ENCODE data around the gene OSM.

The OSM gene

GRCh38 chr22:30297276-30297990 is 30.8 kb upstream of the OSM start:
- no peak for DNase-seq

GRCh38 chr22:30296833-30297232 is 30.2 kb upstream of the OSM start:
- no peak for DNase-seq

GRCh38 chr22:30296324-30296723 is 29.7 kb upstream of the OSM start:
- DNase-seq: no peak

DNA sequence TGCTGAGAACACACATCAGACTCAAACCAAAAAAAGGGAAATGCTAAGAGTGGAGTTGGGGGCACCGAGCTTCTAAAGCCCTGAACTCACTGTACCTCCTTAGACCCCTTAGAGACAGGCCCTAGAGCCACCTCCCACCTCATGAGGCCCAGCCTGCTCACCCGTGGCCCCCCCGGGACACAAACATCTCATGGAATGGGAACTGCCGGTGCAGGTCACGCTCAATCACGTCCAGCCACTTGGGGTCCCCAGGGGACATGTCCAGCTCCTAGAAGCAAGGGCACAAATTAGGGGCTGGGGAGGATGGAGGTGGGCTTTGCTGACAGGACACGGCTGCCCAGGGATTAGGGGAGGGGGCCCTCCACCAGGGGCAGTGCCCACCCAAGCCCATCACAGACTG is 28.9 kb upstream of the OSM start:
- DNase-seq: no peak

GRCh38 chr22:30294830-30295229 is 28.2 kb upstream of the OSM start:
- DNase-seq: no peak

- no peak for DNase-seq
Observed at GRCh38 chr22:30294066-30294465, 27.4 kb upstream of the OSM start.

DNA sequence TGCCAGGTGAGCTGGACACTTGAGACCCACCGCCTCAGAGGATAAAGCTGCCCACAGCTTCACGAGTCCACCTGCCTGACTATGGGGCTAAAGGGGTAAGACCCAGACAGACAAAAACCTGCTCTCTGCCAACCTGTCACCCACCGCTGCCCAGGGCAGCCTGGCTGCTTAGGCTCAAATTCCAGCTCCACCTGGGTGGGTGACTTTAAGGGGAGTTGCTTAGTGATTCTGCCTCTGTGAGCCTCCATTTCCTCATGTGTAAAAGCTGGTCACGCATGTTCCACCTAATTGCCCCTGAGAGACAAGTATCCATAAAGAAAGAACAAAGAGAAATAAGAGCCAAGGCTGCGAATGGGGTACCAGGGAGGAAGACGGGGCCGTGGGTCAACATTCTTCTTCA is 26.4 kb upstream of the OSM start:
- no peak for DNase-seq

GRCh38 chr22:30292069-30292970 is 25.7 kb upstream of the OSM start:
- no peak for DNase-seq

- DNase-seq: no peak
Observed at GRCh38 chr22:30291058-30291892, 24.6 kb upstream of the OSM start.

- DNase-seq: no peak
Observed at GRCh38 chr22:30290342-30291057, 23.8 kb upstream of the OSM start.

DNA sequence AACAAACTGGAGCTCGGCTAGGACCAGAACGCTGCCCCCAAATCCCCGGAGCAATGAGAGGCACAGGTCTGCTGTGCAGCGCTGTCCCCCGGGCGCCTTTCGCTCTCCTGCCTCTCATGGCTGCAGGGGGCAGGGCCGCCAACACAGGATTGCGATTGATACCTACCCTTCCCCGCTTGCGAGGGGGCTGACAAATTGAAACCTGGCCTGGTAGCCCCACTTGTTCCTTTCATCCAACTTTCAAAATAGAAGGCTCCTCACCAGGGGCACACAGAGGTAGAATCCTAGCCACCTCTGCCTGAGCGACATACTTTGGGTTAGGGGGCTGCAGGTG is 23.3 kb upstream of the OSM start:
- no peak for DNase-seq

DNA sequence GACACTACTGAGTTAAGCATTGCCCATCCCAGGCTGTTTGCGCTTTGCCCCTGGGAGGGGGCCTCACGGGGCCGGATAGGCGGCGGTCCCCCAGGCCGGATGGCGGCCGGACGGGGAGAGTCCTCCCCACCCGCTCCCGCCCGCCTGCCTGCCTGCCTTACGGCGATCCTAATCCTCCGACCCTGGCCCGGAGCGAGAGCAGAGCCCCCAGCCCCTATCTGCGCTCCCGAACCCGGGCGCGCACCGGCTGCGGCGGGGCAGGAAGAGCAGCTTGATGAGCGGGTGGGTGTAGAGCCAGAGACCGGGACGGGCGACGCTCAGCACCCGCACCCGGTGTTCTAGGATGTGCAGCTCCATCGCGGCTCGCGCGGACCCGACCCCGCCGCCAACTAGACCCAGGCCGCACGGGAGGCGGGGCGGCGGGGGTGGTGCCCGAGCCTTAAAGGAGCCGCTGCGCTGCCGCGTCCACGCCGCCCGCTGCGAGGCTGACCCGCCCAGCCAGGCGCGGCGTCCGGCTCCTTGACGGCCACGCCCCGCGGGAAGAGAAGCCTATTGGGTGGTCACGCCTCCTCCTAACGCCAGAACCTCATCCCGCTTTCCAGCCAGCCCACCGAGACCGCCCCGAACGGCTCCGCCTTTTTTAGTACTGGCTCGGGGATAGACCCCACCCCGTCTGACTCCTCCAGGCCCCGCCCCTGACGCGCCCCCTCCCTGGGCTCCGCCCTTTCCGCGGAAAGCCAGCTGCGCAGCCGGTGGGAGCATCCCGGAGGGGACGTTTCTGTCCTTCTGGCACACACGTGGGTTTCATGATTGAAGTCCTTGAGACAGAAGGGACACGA is 22.7 kb upstream of the OSM start, which contains the start of gene CASTOR1:
CASTOR1 (minus strand) TSS at position 365 of the 839 bp plus-strand sequence; CDS start at position 357, 8 bp downstream.
- DNase-seq: no peak

DNA sequence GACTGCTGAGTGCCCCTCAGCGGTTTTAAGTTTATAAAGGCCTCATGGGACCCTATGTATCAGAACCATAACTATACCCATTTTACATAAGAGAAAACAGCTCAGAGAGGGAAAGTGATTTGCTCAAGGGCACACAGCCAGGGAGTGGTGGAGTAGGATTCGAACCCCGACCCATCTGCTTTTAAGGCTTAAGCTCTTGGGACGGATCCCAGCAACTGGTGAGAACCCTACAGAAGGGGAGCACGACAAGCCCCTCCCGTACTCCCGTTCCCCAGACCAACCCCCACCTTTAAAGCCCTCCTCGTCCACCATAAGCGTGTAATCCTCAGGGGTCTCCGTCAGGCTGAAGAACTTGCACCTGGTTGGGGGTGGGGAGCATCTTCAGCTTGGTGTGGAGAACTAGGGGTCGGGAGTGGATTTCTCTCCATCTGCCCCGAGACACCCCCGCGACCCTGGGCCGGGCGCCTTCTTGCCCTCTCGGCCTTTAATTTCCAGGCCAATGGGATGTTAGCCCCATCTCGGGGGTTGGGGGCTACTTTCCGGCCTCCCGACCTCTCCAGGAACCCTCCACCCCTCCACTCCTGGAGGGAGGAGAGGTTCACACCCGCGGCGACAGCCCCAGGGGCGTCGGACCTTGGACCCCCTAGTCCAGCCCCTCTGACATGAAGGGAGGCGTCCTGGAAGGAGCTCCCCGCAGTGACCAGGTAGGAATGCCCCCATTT is 21.9 kb upstream of the OSM start:
- no peak for DNase-seq

DNA sequence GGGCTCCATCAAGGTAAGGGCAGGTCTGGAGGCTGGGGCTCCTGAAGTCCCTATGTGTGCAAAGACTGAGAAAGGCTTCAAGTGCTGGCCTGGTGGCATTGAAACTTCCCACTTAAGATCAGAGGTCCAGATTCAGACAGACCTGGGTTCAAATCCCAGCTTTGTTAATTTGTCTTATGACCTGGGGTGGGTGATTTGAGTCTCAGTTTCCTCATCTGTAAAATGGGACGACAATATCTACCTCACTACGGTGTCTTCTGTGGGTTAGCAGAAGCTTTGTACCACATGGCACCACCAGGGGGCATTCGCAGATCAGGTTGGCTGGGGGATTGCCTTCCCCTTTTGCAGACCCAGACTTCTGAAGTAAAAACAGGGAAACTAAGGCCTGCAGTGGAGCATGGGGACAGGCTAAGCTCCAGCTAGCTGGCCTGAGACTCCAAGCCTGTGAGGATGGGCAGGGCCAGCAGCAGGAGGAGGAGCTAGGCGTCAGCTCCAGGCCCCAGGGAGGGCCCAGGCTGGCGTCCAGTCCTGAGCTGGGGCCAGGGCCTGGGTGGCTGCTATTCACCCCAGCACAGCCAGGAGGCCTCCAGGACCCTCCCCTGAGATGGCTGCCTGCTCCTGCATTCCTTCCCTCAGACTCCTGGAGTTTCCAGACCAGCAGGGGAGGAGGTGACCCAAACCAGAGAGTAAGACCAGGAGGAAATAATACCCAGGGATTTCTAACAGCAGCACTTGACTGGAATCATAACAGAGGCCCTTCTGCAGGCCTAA is 21.2 kb upstream of the OSM start:
- DNase-seq: no peak

DNA sequence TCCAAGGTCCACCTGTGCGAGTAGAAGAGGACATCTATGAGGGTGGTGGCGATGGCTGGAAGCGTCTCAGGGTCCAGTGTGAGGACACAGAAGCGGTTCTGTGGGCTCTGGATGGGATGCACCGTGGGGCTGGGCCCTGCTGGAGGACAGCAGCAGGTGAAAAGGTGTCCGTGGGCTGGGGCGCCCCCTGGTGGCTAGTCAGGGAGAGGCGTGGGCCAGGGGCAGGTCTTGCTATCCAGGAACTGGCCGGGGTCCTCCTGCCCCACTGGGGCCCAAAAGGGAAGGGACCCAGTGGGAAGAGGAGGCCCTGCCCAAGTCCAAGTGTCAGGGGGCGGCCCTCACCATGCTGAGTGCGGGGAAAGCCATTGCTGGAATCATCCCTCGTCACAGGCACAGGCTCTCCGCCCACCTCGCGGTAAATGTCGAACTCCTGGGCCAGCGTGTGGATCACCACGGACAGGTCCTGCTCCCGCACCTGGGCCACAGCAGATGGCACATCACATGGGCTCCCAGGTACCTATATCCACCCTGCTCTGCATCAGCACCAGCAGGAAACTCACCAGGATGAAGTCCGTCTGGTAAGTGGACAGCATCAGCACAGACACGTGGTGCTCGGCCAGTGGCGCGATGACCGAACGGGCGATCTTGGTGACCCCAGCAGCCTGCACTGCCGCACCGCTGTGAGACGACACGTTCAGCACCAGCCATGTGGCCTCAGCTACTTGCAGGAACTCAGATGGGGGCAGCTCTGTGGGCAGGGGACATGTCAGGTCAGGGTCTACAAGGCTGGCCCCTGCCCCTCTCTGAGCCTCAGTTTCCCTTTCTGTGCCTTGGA is 20.4 kb upstream of the OSM start:
- DNase-seq: no peak

DNA sequence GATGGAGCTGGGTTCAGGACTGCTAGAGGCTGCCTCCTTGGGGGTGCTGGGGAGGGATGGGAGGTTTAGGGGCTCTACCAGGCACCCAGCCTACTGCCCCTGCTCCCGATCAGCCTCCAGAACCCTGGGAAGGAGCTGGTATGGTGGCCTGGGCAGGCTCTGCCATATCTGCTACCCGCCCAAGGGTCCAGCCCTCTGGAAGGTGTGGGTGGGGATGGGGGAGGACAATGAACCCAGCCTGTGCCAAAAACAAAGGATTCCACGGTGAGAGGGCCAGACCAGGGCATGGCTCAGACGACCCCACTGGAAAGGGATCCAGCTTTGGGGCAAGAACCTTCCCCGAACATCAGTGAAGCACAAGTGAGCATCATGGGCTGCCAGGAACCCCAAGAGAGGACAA is 19.7 kb upstream of the OSM start:
- DNase-seq: no peak

GRCh38 chr22:30285846-30286200 is 19.2 kb upstream of the OSM start:
- DNase-seq: no peak

- no peak for DNase-seq
Observed at GRCh38 chr22:30285176-30285845, 18.7 kb upstream of the OSM start.

GRCh38 chr22:30284666-30285065 is 18.0 kb upstream of the OSM start:
- DNase-seq: no peak

All from SIG-M5 (cell line).